Superior temporal gyrus (tissue), 1 donor: ENCODE measurements around the gene IFI30.
A peak's percentile ranks its signal among the peaks of the same experiment; 100 is the strongest.
"Not testable (repeated sequence)": the region's sequence is repeated elsewhere in the genome, so short reads cannot be mapped to it uniquely, and the experiment has no call there.

Experiments
- DNase-seq: peaks from one replicate; pipeline ENCODE4 v3.0.0-alpha.2; 2016; ENCODE audit errors: extremely low spot score

Gene IFI30

DNA sequence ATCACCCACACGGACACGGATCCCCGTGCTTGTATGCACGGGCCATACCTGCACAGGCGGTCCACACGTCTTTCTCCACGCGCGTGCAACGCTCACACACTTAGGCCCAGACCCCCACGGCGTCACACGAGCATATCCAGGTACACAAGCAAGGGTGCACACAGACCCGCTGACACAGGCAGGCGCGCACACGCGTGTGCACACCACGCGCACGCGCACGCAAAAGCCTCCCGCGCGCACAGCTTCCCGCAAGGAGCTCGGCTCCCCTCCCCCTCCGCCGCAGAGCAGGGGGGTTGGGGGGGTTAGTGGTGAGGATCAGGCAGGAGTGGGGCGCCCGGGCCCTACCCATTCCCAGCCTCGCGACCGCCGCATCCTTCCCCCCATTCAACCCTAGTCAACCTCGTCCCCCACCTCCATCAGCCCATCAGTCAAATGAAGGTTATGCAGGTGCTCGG is 29.8 kb downstream of the IFI30 start:
- DNase-seq, result peak; percentile 53

GRCh38 chr19:18203863-18204393 is 30.3 kb downstream of the IFI30 start, which contains the start of gene RAB3A:
TSS of gene RAB3A (minus strand) at chr19:18204042. CDS start at chr19:18202740, 1,302 bp downstream.
- DNase-seq, result peak; percentile 100

- DNase-seq, result peak; percentile 51
Measured at GRCh38 chr19:18204394-18205199, 31.0 kb downstream of the IFI30 start.

- peak; percentile 78 for DNase-seq
Measured at GRCh38 chr19:18205200-18205892, 31.7 kb downstream of the IFI30 start.

- DNase-seq, result no peak
Measured at GRCh38 chr19:18206018-18206417, 32.4 kb downstream of the IFI30 start.

- DNase-seq, result no peak
Measured at GRCh38 chr19:18208098-18208951, 34.7 kb downstream of the IFI30 start.

- not testable (repeated sequence) for DNase-seq
Measured at GRCh38 chr19:18209912-18210311, 36.3 kb downstream of the IFI30 start.

DNA sequence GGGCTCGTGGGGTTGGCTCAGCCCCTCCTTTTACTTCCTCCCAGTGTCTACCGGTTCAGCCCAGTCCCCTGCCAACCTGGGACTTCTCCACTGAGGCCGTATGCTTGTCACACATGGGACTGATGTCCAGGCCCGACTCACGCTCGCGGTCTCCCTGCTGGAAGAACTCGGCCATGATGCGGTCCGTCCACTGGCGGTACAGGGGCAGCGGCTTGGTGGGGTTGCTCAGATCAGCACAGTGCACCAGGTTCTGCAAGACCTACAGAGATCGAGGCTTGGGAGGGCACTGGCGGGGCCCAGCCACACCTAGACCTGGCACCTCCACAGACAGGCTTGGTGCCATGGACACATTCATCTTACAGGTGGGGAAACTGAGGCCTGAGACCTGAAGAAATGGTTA is 38.1 kb downstream of the IFI30 start:
- no peak for DNase-seq

DNA sequence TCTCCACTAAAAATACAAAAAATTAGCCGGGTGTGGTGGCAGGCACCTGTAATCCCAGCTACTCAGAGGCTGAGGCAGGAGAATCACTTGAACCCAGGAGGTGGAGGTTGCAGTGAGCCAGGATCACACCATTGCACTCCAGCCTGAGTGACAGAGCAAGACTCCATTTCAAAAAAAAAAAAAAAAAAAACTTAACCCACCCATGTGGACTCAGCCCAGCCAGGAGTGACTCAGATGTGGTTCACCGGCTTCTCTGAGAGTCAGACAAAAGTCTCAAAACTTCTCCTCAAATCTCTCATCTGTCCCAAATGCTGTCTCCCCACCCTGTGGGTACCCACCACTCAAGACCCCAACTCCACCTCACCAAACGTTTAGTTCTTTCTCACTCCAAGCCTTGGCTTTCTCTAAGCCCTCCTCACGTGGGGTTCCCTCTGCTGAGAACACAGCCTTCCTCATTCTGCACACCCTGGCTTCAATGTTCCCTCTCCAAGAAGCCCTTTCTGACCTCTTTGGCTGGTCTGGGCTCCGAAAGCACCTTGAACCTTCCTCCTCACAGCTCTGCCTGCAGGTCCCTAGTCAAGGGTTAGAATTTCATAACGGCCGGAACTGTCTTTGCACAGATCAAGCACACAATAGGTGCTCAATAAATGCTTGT is 41.3 kb downstream of the IFI30 start:
- no peak for DNase-seq

DNA sequence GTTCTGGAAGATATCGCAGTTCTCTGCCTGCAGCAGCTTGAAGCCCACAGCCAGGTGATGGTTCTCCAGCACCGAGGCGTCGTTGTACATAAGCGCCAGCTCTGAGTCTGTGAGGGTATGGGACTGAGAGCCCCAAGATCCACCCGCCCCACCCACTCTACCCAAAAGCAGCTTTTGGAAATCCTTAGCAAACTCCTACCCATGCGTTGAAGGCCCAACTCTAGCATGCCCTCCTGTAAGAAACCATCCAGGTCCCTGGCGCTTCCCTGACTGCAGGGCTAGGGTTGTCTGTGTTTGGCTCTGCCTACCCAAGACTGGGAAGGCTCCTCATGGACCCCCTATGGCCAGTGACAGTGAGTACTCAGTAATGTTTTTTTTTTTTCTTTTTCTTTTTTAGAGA is 43.2 kb downstream of the IFI30 start:
- no peak for DNase-seq

DNA sequence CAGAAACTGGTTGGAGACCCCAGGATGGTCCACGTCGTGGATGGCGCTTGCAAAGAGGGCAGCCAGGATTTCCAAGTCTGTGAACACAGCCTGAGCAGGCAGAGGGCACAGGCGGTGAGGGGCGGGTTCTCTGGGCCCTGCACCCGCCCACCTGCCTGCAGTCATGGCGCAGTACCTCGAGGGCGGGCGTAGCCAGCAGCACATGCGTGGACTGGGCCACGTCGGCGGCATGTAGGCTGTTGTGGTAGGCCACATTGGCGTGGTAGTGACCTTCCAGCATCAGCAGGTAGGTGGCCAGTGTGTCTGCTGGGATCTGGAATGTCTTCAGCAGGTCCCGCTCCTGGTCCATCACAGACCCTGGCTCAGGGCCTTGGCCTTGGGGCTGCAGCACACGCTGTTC is 44.5 kb downstream of the IFI30 start:
- DNase-seq, result no peak

GRCh38 chr19:18218600-18218999 is 45.0 kb downstream of the IFI30 start:
- DNase-seq, result no peak

DNA sequence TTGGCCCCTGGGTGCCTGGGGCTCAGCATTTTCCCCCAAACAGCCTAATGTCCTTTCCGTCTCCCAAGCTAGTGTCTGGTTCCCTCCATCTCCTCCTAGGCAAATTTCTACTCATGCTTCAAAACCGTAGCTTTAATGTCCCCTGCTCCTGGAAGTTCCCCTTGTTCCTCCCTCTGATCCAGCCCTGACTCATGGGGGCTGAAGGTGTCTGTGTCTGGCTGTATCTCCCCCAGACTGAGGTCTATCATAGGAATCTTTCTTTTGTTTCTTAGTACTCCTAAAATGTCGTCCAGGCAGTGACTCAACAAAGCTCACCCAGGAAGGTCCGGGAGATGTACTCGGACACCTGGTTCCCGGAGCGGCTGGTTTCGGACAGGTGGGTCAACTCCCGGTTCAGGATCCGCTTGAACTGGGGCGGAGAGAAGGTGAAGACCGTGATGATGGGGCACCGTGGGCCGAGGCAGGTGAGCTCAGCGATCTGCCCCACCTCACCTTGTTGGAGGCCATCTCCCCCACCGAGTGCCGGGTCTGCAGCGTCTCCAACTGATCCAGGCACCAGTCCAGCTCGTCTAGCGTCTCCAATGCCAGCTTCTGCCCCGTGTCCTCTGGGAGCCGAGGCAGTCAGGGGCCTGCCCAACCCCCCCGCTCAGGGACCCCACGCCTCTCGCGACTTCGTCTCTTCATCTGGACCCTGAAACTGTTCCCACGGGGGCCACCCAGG is 46.5 kb downstream of the IFI30 start:
- no peak for DNase-seq

- DNase-seq, result no peak
Measured at GRCh38 chr19:18220632-18221275, 47.1 kb downstream of the IFI30 start.

- no peak for DNase-seq
Measured at GRCh38 chr19:18221815-18222725, 48.5 kb downstream of the IFI30 start.

GRCh38 chr19:18223860-18224524 is 50.4 kb downstream of the IFI30 start:
- DNase-seq, result no peak

DNA sequence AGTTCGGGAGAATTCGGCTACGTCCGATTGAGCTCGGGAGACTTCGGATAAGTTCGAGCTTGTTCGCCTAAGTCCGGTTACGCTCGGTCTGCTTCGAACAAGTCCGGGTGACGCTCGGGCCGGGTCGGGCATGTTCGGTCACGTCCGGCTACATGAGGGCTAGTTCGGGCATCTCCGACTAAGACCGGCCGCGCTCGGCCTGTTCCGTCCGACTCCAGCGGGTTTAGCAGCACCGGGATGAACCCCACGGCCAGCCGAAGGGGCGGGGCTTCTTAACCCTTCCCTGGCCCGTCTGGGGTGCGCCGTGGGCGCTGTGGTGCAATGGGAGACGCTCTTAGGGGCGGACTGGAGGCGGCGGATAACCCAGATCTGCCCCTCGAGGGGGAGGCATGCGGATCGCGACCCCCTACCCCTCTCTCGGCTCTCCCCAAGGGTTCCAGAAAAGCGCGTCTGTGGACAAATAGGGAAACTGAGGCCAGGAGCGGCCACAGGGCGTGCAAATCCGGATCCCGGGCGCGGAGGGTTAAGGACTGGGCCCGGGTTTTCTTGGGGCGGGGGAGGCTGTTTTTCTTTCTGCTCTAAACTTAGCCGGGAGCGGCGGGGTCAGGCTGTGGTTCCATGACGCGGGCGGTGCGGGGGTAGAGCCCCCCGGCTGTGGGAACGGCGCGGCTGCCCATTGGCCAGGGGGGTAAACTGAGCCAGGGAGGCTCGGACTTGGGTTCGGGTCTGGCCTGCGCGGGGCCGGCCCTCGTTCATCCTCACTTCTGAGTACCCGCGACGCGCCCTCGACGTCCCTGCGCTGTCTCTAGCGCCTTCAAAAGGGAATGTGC is 51.1 kb downstream of the IFI30 start:
- peak; percentile 90 for DNase-seq

GRCh38 chr19:18225355-18225701 is 51.7 kb downstream of the IFI30 start:
- no peak for DNase-seq
